HepG2 (cell line): ENCODE results near the gene LOC128125822.

ENCODE experiments used
- ATM ChIP-seq: fragments of 450-650 bp; IDR thresholded peaks from 2 replicates; pipeline ENCODE4 v1.7.1; 2017; ENCODE audit warnings: mild to moderate bottlenecking, borderline replicate concordance
- DNMT3B ChIP-seq: conservative IDR thresholded peaks from 2 replicates; pipeline ENCODE4 v1.6.1; 2016; ENCODE audit warnings: missing biosample characterization, control low read depth
- HMG20B ChIP-seq: conservative IDR thresholded peaks from 2 replicates; pipeline ENCODE4 v1.6.1; 2016; ENCODE audit warnings: missing genetic modification reagents, missing compliant biosample characterization
- JUND ChIP-seq: sonication (generic); formaldehyde crosslinking; IDR thresholded peaks from 2 replicates; pipeline ENCODE4 v1.8.0; 2022; ENCODE audit warnings: mild to moderate bottlenecking, missing genetic modification reagents
- KLF9 ChIP-seq: IDR thresholded peaks from 2 replicates; pipeline ENCODE4 v1.6.1; 2016; ENCODE audit warnings: low read depth
- NBN ChIP-seq: fragments of 450-650 bp; conservative IDR thresholded peaks from 2 replicates; pipeline ENCODE4 v1.6.1; 2017
- PBX2 ChIP-seq: IDR thresholded peaks from 2 replicates; pipeline ENCODE4 v1.6.1; 2016; ENCODE audit warnings: control low read depth
- PRDM10 ChIP-seq: sonication (generic); formaldehyde crosslinking; IDR thresholded peaks from 2 replicates; pipeline ENCODE4 v1.4.0; 2020; ENCODE audit warnings: low read depth, missing genetic modification reagents
- RBM39 ChIP-seq: fragments of 200-400 bp; formaldehyde crosslinking; IDR thresholded peaks from one replicate; pipeline ENCODE4 v1.6.1; 2018; ENCODE audit warnings: antibody characterized with exemption, mild to moderate bottlenecking, low read depth, low read length; ENCODE audit not compliant: poor library complexity, severe bottlenecking
- TBL1XR1 ChIP-seq: fragments of 150-350 bp; IDR thresholded peaks from 2 replicates; pipeline ENCODE4 v1.6.1; 2014; ENCODE audit warnings: borderline replicate concordance, low read length; ENCODE audit not compliant: partially characterized antibody
- THAP11 ChIP-seq: IDR thresholded peaks from 2 replicates; pipeline ENCODE4 v1.6.1; 2016; ENCODE audit warnings: missing biosample characterization, missing genetic modification reagents
- UBTF ChIP-seq: sonication (generic); formaldehyde crosslinking; IDR thresholded peaks from 2 replicates; pipeline ENCODE4 v1.4.0; 2020; ENCODE audit warnings: mild to moderate bottlenecking, missing genetic modification reagents
- ZBED4 ChIP-seq: sonication (generic); formaldehyde crosslinking; IDR thresholded peaks from 2 replicates; pipeline ENCODE4 v1.4.0; 2020; ENCODE audit warnings: missing genetic modification reagents, borderline replicate concordance
- ZBTB39 ChIP-seq: sonication (generic); formaldehyde crosslinking; IDR thresholded peaks from 2 replicates; pipeline ENCODE4 v1.5.0; 2020; ENCODE audit warnings: missing genetic modification reagents
- ZKSCAN1 ChIP-seq: fragments of 150-350 bp; IDR thresholded peaks from 2 replicates; pipeline ENCODE4 v1.6.1; 2014; ENCODE audit warnings: low read length
- ZNF33A ChIP-seq: sonication (generic); formaldehyde crosslinking; IDR thresholded peaks from 2 replicates; pipeline ENCODE4 v1.5.1; 2020; ENCODE audit warnings: missing genetic modification reagents, mild to moderate bottlenecking, moderate library complexity, borderline replicate concordance
- ZNF33B ChIP-seq: sonication (generic); formaldehyde crosslinking; IDR thresholded peaks from 2 replicates; pipeline ENCODE4 v1.5.1; 2020; ENCODE audit warnings: mild to moderate bottlenecking, missing genetic modification reagents
- ZNF547 ChIP-seq: sonication (generic); formaldehyde crosslinking; IDR thresholded peaks from 2 replicates; pipeline ENCODE4 v1.5.1; 2020; ENCODE audit warnings: mild to moderate bottlenecking, missing genetic modification reagents

Gene LOC128125822

GRCh38 chr6:63589952-63590411 is 17.7 kb downstream of the LOC128125822 start (continued):
- TF ChIP-seq PRDM10 (CRISPR knock-in tag) = peak; percentile 67; the same call in 1 of the 2 replicates
- TF ChIP-seq THAP11 (CRISPR knock-in tag) = peak; percentile 75
- TF ChIP-seq TBL1XR1 = peak; percentile 58
- TF ChIP-seq JUND (CRISPR knock-in tag) = peak; percentile 96
- TF ChIP-seq ZNF547 (CRISPR knock-in tag) = no peak
- no peak for TF ChIP-seq PBX2 (CRISPR knock-in tag)
- TF ChIP-seq RBM39 = no peak
- no peak for TF ChIP-seq KLF9 (CRISPR knock-in tag)
- TF ChIP-seq ZNF33B (CRISPR knock-in tag) = no peak
- TF ChIP-seq HMG20B (CRISPR knock-in tag) = no peak
- no peak for TF ChIP-seq UBTF
- TF ChIP-seq ZBTB39 = no peak
- TF ChIP-seq ZNF33A (CRISPR knock-in tag) = no peak
- no peak for TF ChIP-seq ZKSCAN1
- peak; percentile 98; the same call in 1 of the 2 replicates for TF ChIP-seq ATM
- no peak for TF ChIP-seq ZBED4 (CRISPR knock-in tag)
- no peak; the same call in 1 of the 2 replicates for TF ChIP-seq DNMT3B (CRISPR knock-in tag)
- TF ChIP-seq NBN = no peak
